Neural cell (in vitro differentiated cells): ENCODE results near the gene RNF128. TPM values are rescaled to one million over a fixed set of nuclear protein-coding genes. Genes with fewer than 3 reads are reported as not detected.
A peak's percentile ranks its signal among the peaks of the same experiment; 100 is the strongest.

Experiments used
- H2AFZ ChIP-seq: fragments of 200-600, 300-800 bp; sonication (generic), shearing (Covaris generic); 2 replicates; pipeline ENCODE4 v1.6.0; 2014; ENCODE audit warnings: low read depth, mild to moderate bottlenecking, antibody characterized with exemption, low read length, moderate library complexity
- H3F3A ChIP-seq: fragments of 200-600 bp; shearing (Covaris generic); 2 replicates; pipeline ENCODE4 v1.6.1; 2016; ENCODE audit warnings: mild to moderate bottlenecking, moderate library complexity, mixed read lengths, antibody characterized with exemption, low read length; ENCODE audit not compliant: insufficient read depth, poor library complexity, severe bottlenecking
- H3K27ac ChIP-seq: fragments of 200-600, 300-800 bp; sonication (generic), shearing (Covaris generic); 2 replicates; pipeline ENCODE4 v1.5.1; 2014; ENCODE audit warnings: mild to moderate bottlenecking, low read length, moderate library complexity
- H3K27me3 ChIP-seq: fragments of 300-800, 200-600 bp; sonication (generic), shearing (Covaris generic); 2 replicates; pipeline ENCODE4 v1.6.0; 2014; ENCODE audit warnings: mild to moderate bottlenecking, low read depth, low read length, moderate library complexity; ENCODE audit not compliant: insufficient read depth
- H3K36me3 ChIP-seq: fragments of 300-800, 200-600 bp; sonication (generic), shearing (Covaris generic); 2 replicates; pipeline ENCODE4 v1.5.1; 2014; ENCODE audit warnings: mild to moderate bottlenecking, antibody characterized with exemption, low read length, moderate library complexity; ENCODE audit not compliant: insufficient read depth
- H3K4me2 ChIP-seq: fragments of 300-800, 200-600 bp; sonication (generic), shearing (Covaris generic); 2 replicates; pipeline ENCODE4 v1.6.0; 2014; ENCODE audit warnings: mild to moderate bottlenecking, low read length
- H3K4me3 ChIP-seq: fragments of 300-800, 200-600 bp; sonication (generic), shearing (Covaris generic); 2 replicates; pipeline ENCODE4 v1.5.1; 2014; ENCODE audit warnings: mild to moderate bottlenecking, low read length, moderate library complexity
- H3K79me2 ChIP-seq: fragments of 200-600 bp; shearing (Covaris generic); replicated peaks from 2 replicates; pipeline ENCODE4 v1.6.0; 2014; ENCODE audit warnings: mild to moderate bottlenecking, low read length, moderate library complexity; ENCODE audit not compliant: insufficient read depth
- H3K9ac ChIP-seq: fragments of 300-800, 200-600 bp; sonication (generic), shearing (Covaris generic); 2 replicates; pipeline ENCODE4 v1.6.1; 2016; ENCODE audit warnings: mild to moderate bottlenecking, low read length, mixed read lengths
- H3K9me2 ChIP-seq: fragments of 200-600 bp; shearing (Covaris generic); 2 replicates; pipeline ENCODE4 v1.6.1; 2016; ENCODE audit warnings: mild to moderate bottlenecking, low read length, mixed read lengths; ENCODE audit not compliant: insufficient read depth
- H3K9me3 ChIP-seq: fragments of 200-600, 300-800 bp; sonication (generic), shearing (Covaris generic); 2 replicates; pipeline ENCODE4 v1.6.1; 2016; ENCODE audit warnings: mild to moderate bottlenecking, mixed run types, low read length, moderate library complexity, mixed read lengths
- H4K20me1 ChIP-seq: fragments of 200-600 bp; shearing (Covaris generic); 2 replicates; pipeline ENCODE4 v1.6.1; 2016; ENCODE audit warnings: mild to moderate bottlenecking, mixed run types; ENCODE audit not compliant: insufficient read depth
- CTCF ChIP-seq: fragments of 450-650 bp; IDR thresholded peaks from 2 replicates; pipeline ENCODE4 v1.5.1; 2014; ENCODE audit warnings: antibody characterized with exemption, mild to moderate bottlenecking, moderate library complexity; ENCODE audit not compliant: poor library complexity, severe bottlenecking
- EP300 ChIP-seq: fragments of 450-650 bp; conservative IDR thresholded peaks from 2 replicates; pipeline ENCODE4 v1.6.1; 2014; ENCODE audit warnings: antibody characterized with exemption, mild to moderate bottlenecking, moderate library complexity; ENCODE audit not compliant: poor library complexity, severe bottlenecking
- EZH2 ChIP-seq: fragments of 200-600, 300-800 bp; shearing (Covaris generic), sonication (generic); IDR thresholded peaks from 2 replicates; pipeline ENCODE4 v1.6.1; 2014; ENCODE audit warnings: antibody characterized with exemption, low read length, borderline replicate concordance, mild to moderate bottlenecking; ENCODE audit not compliant: insufficient read depth, poor library complexity, severe bottlenecking
- MXI1 ChIP-seq: fragments of 450-650 bp; conservative IDR thresholded peaks from 2 replicates; pipeline ENCODE4 v1.6.1; 2014; ENCODE audit warnings: antibody characterized with exemption, mild to moderate bottlenecking; ENCODE audit not compliant: poor library complexity, severe bottlenecking
- POLR2AphosphoS5 ChIP-seq: IDR thresholded peaks from 2 replicates; pipeline ENCODE4 v1.6.1; 2012
- RAD21 ChIP-seq: fragments of 450-650 bp; conservative IDR thresholded peaks from 2 replicates; pipeline ENCODE4 v1.6.1; 2014; ENCODE audit warnings: antibody characterized with exemption, mild to moderate bottlenecking, moderate library complexity
- REST ChIP-seq: IDR thresholded peaks from 2 replicates; pipeline ENCODE4 v1.6.1; 2012; ENCODE audit warnings: borderline replicate concordance
- SMC3 ChIP-seq: fragments of 450-650 bp; conservative IDR thresholded peaks from 2 replicates; pipeline ENCODE4 v1.6.1; 2014; ENCODE audit warnings: antibody characterized with exemption, mild to moderate bottlenecking, moderate library complexity; ENCODE audit not compliant: poor library complexity
- TAF1 ChIP-seq: IDR thresholded peaks from 2 replicates; pipeline ENCODE4 v1.6.1; 2012; ENCODE audit warnings: low read depth
- polyA minus RNA-seq: library from RNA; depleted of rRNA, polyadenylated mRNA; stranded (reverse); fragments of >200 nt; gene quantifications from 2 replicates; pipeline ENCODE4 v1.2.3, GENCODE V29; 2014
- polyA plus RNA-seq: library from polyadenylated mRNA; depleted of rRNA; stranded (reverse); fragments of >200 nt; gene quantifications from 2 replicates; pipeline ENCODE4 v1.2.3, GENCODE V29; 2014

The RNF128 gene
- polyA plus RNA-seq (0.72 and 0.78 TPM in 2 replicates), polyA minus RNA-seq (0.97 and 1.9 TPM in 2 replicates)

DNA sequence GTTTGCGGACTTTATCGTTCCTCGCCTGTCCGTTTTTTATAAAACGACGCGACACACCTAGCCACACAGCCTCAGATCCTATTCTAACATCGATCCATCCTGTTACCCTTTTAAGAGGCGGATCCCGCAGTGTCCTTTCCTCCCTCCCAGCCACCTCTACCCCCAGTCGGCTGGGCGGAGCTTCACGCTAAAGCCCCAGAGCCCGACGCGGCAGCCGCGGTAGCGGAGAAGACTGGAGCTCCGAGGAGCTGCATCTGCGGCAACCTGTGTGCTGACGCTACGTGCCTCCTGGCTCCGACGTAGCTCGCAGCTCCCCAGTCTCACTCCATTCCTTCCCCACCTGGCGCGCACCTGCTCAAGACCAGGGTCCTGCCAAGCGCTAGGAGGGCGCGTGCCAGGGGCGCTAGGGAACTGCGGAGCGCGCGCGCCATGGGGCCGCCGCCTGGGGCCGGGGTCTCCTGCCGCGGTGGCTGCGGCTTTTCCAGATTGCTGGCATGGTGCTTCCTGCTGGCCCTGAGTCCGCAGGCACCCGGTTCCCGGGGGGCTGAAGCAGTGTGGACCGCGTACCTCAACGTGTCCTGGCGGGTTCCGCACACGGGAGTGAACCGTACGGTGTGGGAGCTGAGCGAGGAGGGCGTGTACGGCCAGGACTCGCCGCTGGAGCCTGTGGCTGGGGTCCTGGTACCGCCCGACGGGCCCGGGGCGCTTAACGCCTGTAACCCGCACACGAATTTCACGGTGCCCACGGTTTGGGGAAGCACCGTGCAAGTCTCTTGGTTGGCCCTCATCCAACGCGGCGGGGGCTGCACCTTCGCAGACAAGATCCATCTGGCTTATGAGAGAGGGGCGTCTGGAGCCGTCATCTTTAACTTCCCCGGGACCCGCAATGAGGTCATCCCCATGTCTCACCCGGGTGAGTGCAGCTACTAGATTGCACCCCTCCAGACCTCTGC, at the start of gene RNF128:
Gene RNF128 (plus strand): TSS at position 217 of the 953 bp plus-strand sequence. CDS start 213 bp downstream, at position 430.
- H3F3A ChIP-seq, result no peaks in the 10 kb centered on the region
- H3K27me3 ChIP-seq, result peaks cover 17% of the 10 kb centered on the region
- H3K9me2 ChIP-seq, result no peaks in the 10 kb centered on the region
- no peaks in the 10 kb centered on the region for H3K36me3 ChIP-seq
- no peak for TF ChIP-seq REST
- TF ChIP-seq POLR2AphosphoS5, result peak; percentile 40
- H4K20me1 ChIP-seq, result no peaks in the 10 kb centered on the region
- no peaks in the 10 kb centered on the region for H3K79me2 ChIP-seq
- H3K4me2 ChIP-seq, result peak within 1 kb of the TSS; percentile 62
- H3K4me3 ChIP-seq, result peak within 1 kb of the TSS; percentile 79
- peak within 1 kb of the TSS; percentile 62 for H3K9ac ChIP-seq
- H3K9me3 ChIP-seq, result no peaks in the 10 kb centered on the region
- H2AFZ ChIP-seq, result peak within 1 kb of the TSS; percentile 45
- no peak within 1 kb of the TSS for H3K27ac ChIP-seq

DNA sequence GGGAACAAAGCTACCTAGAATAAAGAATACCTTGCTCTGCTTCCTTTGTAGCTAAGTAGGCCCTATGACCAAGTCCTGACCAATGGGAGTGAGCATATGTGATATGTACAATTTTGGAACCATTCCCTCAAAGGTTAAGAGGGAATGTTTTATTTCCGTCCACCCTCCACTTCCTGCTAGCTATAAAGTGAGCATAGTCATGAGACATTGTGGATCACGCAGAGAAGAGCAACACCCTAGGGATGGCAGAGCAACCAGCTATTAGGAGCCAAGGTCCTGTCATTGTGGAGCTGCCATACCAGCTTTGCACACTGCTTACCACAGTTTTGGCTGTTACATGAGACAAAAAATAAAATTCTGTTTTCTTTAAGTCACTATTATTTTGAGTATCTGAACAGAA, 45.8 kb upstream of the RNF128 start:
- Histone ChIP-seq H3K9me3 (no peaks in the 10 kb centered on the region), H2AFZ (no peak overlapping the region), H3K27ac (no peak overlapping the region), H4K20me1 (no peaks in the 10 kb centered on the region), H3K4me3 (no peak overlapping the region), H3K9ac (no peak overlapping the region), H3K79me2 (no peaks in the 10 kb centered on the region), H3K9me2 (no peaks in the 10 kb centered on the region), H3F3A (no peaks in the 10 kb centered on the region), H3K27me3 (no peaks in the 10 kb centered on the region), H3K4me2 (no peak overlapping the region), H3K36me3 (no peaks in the 10 kb centered on the region)
- TF ChIP-seq TAF1 (no peak), RAD21 (no peak), MXI1 (no peak), EZH2 (no peak), EP300 (no peak), CTCF (no peak), SMC3 (no peak), REST (no peak)
